Aorta (tissue), 5 donors: Measurements from ENCODE around the gene HOXD4. TPM values are rescaled to one million over a fixed set of nuclear protein-coding genes. Genes with fewer than 3 reads are reported as not detected.

Experiments
- ATAC-seq: fragments of 200-7000 bp; cut with Tn5 transposase; one replicate; pipeline ENCODE4 v1.9.1; 2022; ENCODE audit warnings: moderate library complexity; ENCODE audit not compliant: low FRiP score
- DNase-seq, 2 donors: peaks; one replicate each; pipeline ENCODE4 v3.0.0-alpha.2; 2020
- H3K27ac ChIP-seq, 2 donors: one replicate each; pipeline ENCODE4 v1.5.1; 2013; ENCODE audit warnings: low read length in 2 of 2, mild to moderate bottlenecking in 2 of 2, moderate library complexity in 2 of 2, control low read depth in 1 of 2, inconsistent platforms in 1 of 2, low read depth in 1 of 2
- H3K27me3 ChIP-seq, 2 donors: one replicate each; pipeline ENCODE4 v1.6.1; 2013; ENCODE audit warnings: control low read depth in 1 of 2, low read length in 1 of 2, mild to moderate bottlenecking in 1 of 2, moderate library complexity in 1 of 2; ENCODE audit not compliant: insufficient read depth in 2 of 2, control insufficient read depth in 1 of 2
- H3K36me3 ChIP-seq, 2 donors: one replicate each; pipeline ENCODE4 v1.6.1; 2013; ENCODE audit warnings: control low read depth in 1 of 2, low read length in 1 of 2, mild to moderate bottlenecking in 1 of 2; ENCODE audit not compliant: insufficient read depth in 2 of 2, control insufficient read depth in 1 of 2
- H3K4me1 ChIP-seq, 2 donors: one replicate each; pipeline ENCODE4 v1.6.1; 2013; ENCODE audit warnings: low read length in 2 of 2, control low read depth in 1 of 2, mild to moderate bottlenecking in 1 of 2, moderate library complexity in 1 of 2; ENCODE audit not compliant: insufficient read depth in 2 of 2, control insufficient read depth in 1 of 2
- H3K4me3 ChIP-seq, 2 donors: one replicate each; pipeline ENCODE4 v1.5.1; 2013; ENCODE audit warnings: low read length in 2 of 2, control low read depth in 1 of 2, mild to moderate bottlenecking in 1 of 2
- H3K9me3 ChIP-seq: one replicate; pipeline ENCODE4 v1.6.1; 2013; ENCODE audit warnings: mild to moderate bottlenecking, low read length; ENCODE audit not compliant: control insufficient read depth
- WGBS, 2 donors: extraction: QIAGEN DNeasy Blood & Tissue Kit; methylation state at CpG; one replicate each; pipeline ENCODE4 v1.1.7; 2013; 5-methylcytosine and 5-hydroxymethylcytosine counted together
- intact Hi-C, 2 donors: fragments of 100-400 bp; cut with DNase I; formaldehyde crosslinking; loops; one replicate each; pipeline versions ENCODE4 v1.14.2 to v1.15.0; 2022
- polyA plus RNA-seq, 2 donors: library from polyadenylated mRNA; stranded (reverse); fragments of 200-250 nt; gene quantifications; one replicate each; pipeline ENCODE4 v1.2.3, GENCODE V29; 2013
- total RNA-seq, 2 donors: library from RNA; stranded (reverse); fragmentation: NEBNext Ultra II Directional; extraction: Animal tissue kit (Norgen Biotek cat#: 25700); gene quantifications; one replicate each; pipeline ENCODE4 v1.2.1, GENCODE V29; 2021
- donor health status: healthy with polysubstance abuse.
- donor health status: Bipolar disorder and iron deficiency.
- donor health status: DM: no; HTN: no; CAD: no.
- donor health status: DM: no; HTN: no; CAD: no.
- donor health status: DM: yes; HTN: yes; CAD: no.

Gene HOXD4
- total and polyA plus RNA-seq, 4 donors, result 7.7 to 9.8 (median 7.7) TPM; not detected in 1

- 81 to 87% methylated on average over 2 of the region's 2 CpGs for WGBS, 2 donors
- DNase-seq (no peak), ATAC-seq (no peak)
- Histone ChIP-seq H3K27ac (no peak overlapping the region), H3K9me3 (no peaks in the 10 kb centered on the region), H3K4me1 (no peaks in the 10 kb centered on the region), H3K27me3 (peaks cover 0 to 3% of the 10 kb centered on the region in 2 donors), H3K36me3 (no peaks in the 10 kb centered on the region), H3K4me3 (no peak overlapping the region)
- intact Hi-C loops, result no loop called here
These were observed 18.4 kb downstream of the HOXD4 start for GRCh38 chr2:176169711-176170110.

DNA sequence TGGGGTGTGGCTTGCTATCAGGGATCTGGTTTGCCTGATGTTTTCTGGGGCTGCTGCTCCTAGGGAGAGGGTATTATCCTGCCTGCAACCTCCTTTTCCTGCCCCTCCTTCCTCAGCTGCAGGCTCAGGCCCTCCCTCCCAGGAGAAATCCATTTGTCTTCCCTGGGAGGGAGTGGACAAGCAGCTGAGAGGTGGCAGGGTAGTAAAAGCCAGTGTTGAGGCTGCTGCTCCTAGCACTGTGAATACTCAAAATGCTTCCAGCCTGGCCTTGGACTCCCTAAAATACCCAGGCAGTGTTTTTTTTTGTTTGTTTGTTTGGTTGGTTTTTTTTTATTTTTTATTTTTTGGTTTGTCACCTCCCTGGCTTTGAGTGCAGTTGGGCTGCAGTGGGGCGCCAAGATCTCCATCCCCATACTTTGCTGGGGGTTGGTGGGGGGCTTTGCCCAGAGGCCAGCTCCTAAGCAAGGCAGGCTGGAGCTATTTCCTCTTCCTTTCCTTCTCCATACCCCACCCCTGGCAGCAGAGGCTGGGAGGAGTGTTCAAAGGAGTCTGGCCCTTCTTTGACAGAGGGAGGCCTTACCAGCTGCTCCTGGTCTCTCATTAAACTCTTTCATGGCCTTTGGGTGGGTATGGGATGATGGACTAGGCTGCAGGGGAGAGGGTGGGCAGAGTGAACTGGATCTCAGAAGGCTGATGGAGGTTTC is 19.4 kb downstream of the HOXD4 start:
- 100% methylated on average over 1 of the region's 1 CpG for WGBS, 2 donors
- no peaks in the 10 kb centered on the region for H3K4me1 ChIP-seq
- no peak for ATAC-seq
- no peaks in the 10 kb centered on the region for H3K27me3 ChIP-seq
- intact Hi-C loops, result no loop called here
- no peak overlapping the region for H3K27ac ChIP-seq
- no peaks in the 10 kb centered on the region for H3K36me3 ChIP-seq
- H3K9me3 ChIP-seq, result no peaks in the 10 kb centered on the region
- H3K4me3 ChIP-seq, result no peak overlapping the region
- no peak for DNase-seq

- ATAC-seq (peak; percentile 34), DNase-seq (no peak)
- no peaks in the 10 kb centered on the region for H3K4me1 ChIP-seq
- intact Hi-C loops, result no loop called here
- H3K4me3 ChIP-seq, result no peak overlapping the region
- H3K27me3 ChIP-seq, result no peaks in the 10 kb centered on the region
- H3K9me3 ChIP-seq, result no peaks in the 10 kb centered on the region
- 28 to 35% methylated on average over 50 to 51 of the region's 51 CpGs for WGBS, 2 donors
- no peaks in the 10 kb centered on the region for H3K36me3 ChIP-seq
- no peak overlapping the region for H3K27ac ChIP-seq
These were observed 20.1 kb downstream of the HOXD4 start for GRCh38 chr2:176171351-176172006.

DNA sequence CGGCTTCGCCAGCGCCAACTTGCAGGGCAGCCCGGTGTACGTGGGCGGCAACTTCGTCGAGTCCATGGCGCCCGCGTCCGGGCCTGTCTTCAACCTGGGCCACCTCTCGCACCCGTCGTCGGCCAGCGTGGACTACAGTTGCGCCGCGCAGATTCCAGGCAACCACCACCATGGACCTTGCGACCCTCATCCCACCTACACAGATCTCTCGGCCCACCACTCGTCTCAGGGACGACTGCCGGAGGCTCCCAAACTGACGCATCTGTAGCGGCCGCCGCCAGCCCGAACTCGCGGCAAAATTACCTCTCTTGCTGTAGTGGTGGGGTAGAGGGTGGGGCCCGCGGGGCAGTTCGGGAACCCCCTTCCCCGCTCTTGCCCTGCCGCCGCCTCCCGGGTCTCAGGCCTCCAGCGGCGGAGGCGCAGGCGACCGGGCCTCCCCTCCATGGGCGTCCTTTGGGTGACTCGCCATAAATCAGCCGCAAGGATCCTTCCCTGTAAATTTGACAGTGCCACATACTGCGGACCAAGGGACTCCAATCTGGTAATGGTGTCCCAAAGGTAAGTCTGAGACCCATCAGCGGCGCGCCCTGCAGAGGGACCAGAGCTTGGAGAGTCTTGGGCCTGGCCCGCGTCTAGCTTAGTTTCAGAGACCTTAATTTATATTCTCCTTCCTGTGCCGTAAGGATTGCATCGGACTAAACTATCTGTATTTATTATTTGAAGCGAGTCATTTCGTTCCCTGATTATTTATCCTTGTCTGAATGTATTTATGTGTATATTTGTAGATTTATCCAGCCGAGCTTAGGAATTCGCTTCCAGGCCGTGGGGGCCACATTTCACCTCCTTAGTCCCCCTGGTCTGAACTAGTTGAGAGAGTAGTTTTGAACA is 20.9 kb downstream of the HOXD4 start:
- intact Hi-C loops, result no loop called here
- H3K4me3 ChIP-seq, result no peak overlapping the region
- no peaks in the 10 kb centered on the region for H3K36me3 ChIP-seq
- no peaks in the 10 kb centered on the region for H3K9me3 ChIP-seq
- no peak for DNase-seq
- WGBS, 2 donors, result 54 to 61% methylated on average over 60 of the region's 60 CpGs
- H3K4me1 ChIP-seq, result no peaks in the 10 kb centered on the region
- H3K27me3 ChIP-seq, result no peaks in the 10 kb centered on the region
- ATAC-seq, result no peak
- H3K27ac ChIP-seq, result no peak overlapping the region

DNA sequence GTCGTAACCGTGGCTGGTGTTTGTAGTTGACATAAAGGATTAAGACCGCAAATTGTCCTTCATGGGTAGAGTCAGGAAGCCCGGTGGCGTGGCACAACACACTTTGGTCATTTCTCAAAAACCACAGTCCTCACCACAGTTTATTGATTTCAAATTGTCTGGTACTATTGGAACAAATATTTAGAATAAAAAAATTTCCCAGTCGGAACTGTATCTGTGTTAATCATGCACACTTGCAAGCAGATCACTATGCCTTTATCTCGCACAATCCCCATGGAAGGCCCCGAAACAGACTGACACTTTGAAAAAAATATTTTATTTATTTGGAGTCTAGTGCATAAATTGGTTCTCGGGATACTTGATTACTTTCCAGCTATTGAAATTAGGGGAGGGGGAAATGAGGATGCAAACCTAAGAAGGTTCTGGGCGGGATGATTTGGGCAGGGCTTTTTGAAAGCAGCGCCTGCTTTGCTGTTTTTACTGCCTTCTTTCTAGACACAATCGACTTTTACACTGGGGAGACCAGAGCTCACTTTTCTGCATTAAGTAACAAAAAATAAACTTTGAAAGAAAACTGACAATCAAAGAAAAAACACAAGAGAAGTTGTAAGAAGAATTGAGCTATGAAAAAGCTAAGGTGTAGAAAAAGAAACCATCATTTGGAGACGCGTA is 21.7 kb downstream of the HOXD4 start:
- Histone ChIP-seq H3K27me3 (no peaks in the 10 kb centered on the region), H3K9me3 (no peaks in the 10 kb centered on the region), H3K27ac (no peak overlapping the region), H3K4me1 (no peaks in the 10 kb centered on the region), H3K4me3 (no peak overlapping the region), H3K36me3 (no peaks in the 10 kb centered on the region)
- intact Hi-C loops, result no loop called here
- DNase-seq (no peak), ATAC-seq (no peak)
- WGBS, 2 donors, result 84 to 93% methylated on average over 14 of the region's 14 CpGs

DNA sequence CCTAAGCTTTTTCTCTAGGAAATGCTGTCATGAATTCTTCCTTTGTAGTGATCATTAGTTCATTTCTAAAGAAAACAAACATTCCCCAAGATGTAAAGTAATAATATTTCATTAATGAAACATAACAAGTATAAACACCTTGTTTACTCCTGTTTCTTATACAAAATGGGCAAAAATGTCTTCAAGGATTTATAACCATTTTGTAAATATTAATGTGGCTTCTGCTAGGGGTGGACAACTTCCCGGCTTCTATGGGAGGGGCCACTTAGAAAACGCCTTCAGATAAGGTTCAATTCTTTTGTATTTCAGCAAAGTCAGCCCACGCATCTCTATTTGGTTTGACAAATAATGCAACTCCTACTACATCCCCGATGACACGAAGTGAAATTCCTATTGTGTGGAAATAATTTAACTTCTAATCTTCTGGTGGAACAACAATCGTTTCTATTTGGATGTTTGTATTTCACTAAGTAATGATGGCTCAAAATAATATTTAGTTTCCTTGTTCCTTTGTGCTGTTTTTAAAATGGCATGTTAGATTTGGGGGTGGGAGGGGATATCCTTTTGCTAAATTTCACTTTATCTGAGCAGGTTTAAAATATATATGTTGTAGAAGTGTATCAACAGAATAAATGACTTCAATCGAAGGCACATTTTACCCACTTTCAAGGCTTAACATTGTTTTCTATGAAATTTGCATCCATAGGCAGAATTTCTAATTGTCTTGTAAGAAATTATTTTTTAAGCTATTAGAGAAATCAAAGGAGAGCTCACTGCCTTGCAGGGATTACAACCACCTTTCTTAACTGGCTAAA is 22.4 kb downstream of the HOXD4 start:
- Histone ChIP-seq H3K4me1 (no peaks in the 10 kb centered on the region), H3K36me3 (no peaks in the 10 kb centered on the region), H3K4me3 (no peak overlapping the region), H3K27ac (no peak overlapping the region), H3K9me3 (no peaks in the 10 kb centered on the region), H3K27me3 (no peaks in the 10 kb centered on the region)
- ATAC-seq (no peak), DNase-seq (no peak)
- WGBS, 2 donors, result 68 to 78% methylated on average over 7 of the region's 7 CpGs
- intact Hi-C loops, result no loop called here

- no peaks in the 10 kb centered on the region for H3K4me1 ChIP-seq
- H3K4me3 ChIP-seq, result no peak overlapping the region
- intact Hi-C loops, result no loop called here
- no peaks in the 10 kb centered on the region for H3K9me3 ChIP-seq
- H3K36me3 ChIP-seq, result no peaks in the 10 kb centered on the region
- H3K27me3 ChIP-seq, result no peaks in the 10 kb centered on the region
- ATAC-seq (no peak), DNase-seq (no peak)
- H3K27ac ChIP-seq, result no peak overlapping the region
- 36 to 38% methylated on average over 14 of the region's 14 CpGs for WGBS, 2 donors
These were observed 23.1 kb downstream of the HOXD4 start for GRCh38 chr2:176174382-176174823.
